Epithelial cell of proximal tubule (primary cell): Measurements from ENCODE around the gene AP1S1. TPM values are rescaled to one million over a fixed set of nuclear protein-coding genes. Genes with fewer than 3 reads are reported as not detected.
"Not testable (repeated sequence)": the region's sequence is repeated elsewhere in the genome, so short reads cannot be mapped to it uniquely, and the experiment has no call there.

Experiments
- DNase-seq: peaks from one replicate; pipeline ENCODE4 v3.0.0-alpha.2; 2011; ENCODE audit warnings: low read depth
- H3K4me3 ChIP-seq: 2 replicates; pipeline ENCODE4 v1.5.1; 2011; ENCODE audit warnings: low read depth, mild to moderate bottlenecking, low read length
- total RNA-seq: library from RNA; depleted of rRNA; stranded (reverse); fragments of >200 nt; gene quantifications from 2 replicates; pipeline ENCODE4 v1.2.3, GENCODE V29; 2015
- TF ChIP-seq, protein P1 (sequence below): conservative IDR thresholded peaks from 2 replicates; pipeline ENCODE4 v1.5.1; 2012; ENCODE audit warnings: low read depth, mild to moderate bottlenecking, low read length

Gene AP1S1
- total RNA-seq, 1 donor from 2014 or later, result 190 TPM

GRCh38 chr7:101195884-101196283 lies 41.6 kb downstream of the AP1S1 start:
- TF ChIP-seq, protein P1, sequence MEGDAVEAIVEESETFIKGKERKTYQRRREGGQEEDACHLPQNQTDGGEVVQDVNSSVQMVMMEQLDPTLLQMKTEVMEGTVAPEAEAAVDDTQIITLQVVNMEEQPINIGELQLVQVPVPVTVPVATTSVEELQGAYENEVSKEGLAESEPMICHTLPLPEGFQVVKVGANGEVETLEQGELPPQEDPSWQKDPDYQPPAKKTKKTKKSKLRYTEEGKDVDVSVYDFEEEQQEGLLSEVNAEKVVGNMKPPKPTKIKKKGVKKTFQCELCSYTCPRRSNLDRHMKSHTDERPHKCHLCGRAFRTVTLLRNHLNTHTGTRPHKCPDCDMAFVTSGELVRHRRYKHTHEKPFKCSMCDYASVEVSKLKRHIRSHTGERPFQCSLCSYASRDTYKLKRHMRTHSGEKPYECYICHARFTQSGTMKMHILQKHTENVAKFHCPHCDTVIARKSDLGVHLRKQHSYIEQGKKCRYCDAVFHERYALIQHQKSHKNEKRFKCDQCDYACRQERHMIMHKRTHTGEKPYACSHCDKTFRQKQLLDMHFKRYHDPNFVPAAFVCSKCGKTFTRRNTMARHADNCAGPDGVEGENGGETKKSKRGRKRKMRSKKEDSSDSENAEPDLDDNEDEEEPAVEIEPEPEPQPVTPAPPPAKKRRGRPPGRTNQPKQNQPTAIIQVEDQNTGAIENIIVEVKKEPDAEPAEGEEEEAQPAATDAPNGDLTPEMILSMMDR, result no peak
- no peak overlapping the region for H3K4me3 ChIP-seq
- no peak for DNase-seq

GRCh38 chr7:101197991-101198390 lies 43.7 kb downstream of the AP1S1 start:
- no peak overlapping the region for H3K4me3 ChIP-seq
- TF ChIP-seq, protein P1, result no peak
- no peak for DNase-seq

DNA sequence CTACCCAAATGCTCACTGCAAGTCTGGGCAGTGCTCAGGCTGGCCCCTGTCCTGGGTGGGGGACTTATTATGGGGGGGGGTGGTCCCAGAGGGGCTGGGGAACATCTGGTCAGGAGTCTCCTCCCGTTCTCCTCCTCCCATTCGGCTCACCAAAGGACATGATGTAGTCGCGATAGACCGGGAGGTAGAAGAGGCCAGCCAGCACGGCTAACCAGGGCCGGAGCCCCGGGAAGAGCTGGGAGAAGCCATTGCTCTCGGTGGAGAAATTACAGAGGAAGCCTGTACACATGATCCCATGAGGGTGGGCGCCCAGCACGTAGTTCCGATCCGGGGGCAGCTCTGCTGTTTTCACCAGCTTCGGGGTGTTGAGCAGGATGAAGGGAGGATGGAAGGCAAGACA lies 44.2 kb downstream of the AP1S1 start:
- TF ChIP-seq, protein P1, result no peak
- DNase-seq, result no peak
- H3K4me3 ChIP-seq, result no peak overlapping the region

DNA sequence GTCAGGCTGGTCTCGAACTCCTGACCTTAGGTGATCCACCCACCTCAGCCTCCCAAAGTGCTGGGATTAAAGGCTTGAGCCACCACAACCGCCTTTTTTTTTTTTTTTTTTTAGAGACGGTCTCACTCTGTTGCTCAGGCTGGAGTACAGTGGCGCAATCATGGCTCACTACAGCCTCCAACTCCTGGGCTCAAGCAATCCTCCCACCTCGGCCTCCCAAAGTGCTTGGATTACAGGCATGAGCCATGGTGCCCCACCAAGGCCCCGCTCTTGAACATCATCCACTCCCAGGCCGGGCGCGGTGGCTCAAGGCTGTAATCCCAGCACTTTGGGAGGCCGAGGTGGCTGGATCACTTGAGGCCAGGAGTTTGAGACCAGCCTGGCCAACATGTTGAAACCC lies 45.2 kb downstream of the AP1S1 start:
- DNase-seq, H3K4me3 ChIP-seq: not testable (repeated sequence)

DNA sequence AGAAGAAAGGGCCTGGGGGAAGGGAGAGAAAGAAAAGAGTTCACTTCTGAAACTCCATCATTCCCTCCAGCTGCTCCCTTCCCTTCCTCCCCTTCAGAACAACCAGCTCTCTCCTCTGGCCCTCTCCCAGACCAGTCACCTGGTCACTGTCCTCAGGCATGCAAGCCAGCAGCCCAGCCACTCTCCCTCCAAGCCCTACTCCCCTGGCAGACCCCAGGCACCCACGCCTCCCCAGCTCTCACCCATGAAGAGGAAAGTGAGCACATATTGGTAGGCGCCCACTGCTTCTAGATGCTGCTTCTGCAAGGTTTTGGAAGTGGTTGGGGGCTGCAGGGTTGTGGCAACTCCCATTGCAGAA lies 46.2 kb downstream of the AP1S1 start:
- H3K4me3 ChIP-seq, result no peak overlapping the region
- DNase-seq, result no peak
- TF ChIP-seq, protein P1, result no peak

GRCh38 chr7:101200862-101201599 lies 46.8 kb downstream of the AP1S1 start, which contains the start of gene MOGAT3:
Gene MOGAT3, minus strand, starts transcription at chr7:101201036. Its CDS starts 182 bp downstream, at chr7:101200854.
- TF ChIP-seq, protein P1, result no peak
- no peak for DNase-seq
- peak within 1 kb of the TSS; percentile 14 for H3K4me3 ChIP-seq

DNA sequence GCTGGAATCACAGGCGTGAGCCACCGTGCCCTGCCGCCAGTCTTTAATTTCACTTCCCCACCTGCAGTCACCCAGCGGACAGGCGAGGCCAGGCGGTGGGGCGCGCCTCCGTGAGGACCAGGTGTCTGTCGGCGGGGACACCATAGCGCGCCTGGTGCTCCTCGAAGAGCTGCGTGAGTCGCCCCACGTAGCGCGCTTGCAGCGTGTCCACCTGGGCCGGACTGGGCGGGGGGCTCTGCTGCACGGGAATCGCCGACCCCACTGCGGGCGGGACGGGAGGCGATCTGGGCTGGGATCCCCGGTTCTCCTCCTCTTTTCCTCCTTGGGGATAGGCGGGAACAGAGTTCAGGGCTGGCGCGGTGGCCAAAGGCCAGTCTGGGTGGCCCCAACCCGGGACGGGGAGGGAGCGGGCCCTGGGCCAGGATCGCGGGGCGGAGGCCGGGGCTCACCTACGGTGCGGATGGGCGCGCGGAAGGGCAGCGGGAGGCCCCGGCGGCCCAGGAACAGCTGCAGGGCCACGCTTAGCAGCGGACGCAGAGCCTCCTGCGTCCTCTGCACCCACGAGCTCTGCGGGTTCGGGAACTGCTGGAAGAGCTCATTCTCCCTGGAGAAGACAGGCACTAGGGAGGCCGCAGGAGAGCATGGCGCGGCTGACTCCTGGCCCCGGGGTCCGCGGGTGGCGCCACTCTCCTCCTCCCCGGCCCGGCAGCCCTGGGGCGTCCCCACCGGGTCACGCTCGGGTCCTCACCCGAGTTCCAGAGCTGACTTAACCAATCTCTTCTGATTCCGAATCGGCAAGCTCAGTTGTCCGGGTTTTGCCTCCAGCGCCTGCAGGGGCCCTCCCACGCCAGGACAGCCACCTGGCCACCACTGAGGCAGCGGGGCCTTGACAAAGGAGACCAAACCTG lies 47.7 kb downstream of the AP1S1 start:
- TF ChIP-seq, protein P1, result no peak
- DNase-seq, result no peak
- H3K4me3 ChIP-seq, result peak overlapping the region; percentile 14
